NCI-H2081 (cell line): Measurements from ENCODE around the gene RETSAT.
"Not testable (repeated sequence)": the region's sequence is repeated elsewhere in the genome, so short reads cannot be mapped to it uniquely, and the experiment has no call there.

Experiments
- DNase-seq, 2 experiments: peaks; one replicate each; lab custom pipeline; 2025; lab: John Stamatoyannopoulos, UW

RETSAT gene

DNA sequence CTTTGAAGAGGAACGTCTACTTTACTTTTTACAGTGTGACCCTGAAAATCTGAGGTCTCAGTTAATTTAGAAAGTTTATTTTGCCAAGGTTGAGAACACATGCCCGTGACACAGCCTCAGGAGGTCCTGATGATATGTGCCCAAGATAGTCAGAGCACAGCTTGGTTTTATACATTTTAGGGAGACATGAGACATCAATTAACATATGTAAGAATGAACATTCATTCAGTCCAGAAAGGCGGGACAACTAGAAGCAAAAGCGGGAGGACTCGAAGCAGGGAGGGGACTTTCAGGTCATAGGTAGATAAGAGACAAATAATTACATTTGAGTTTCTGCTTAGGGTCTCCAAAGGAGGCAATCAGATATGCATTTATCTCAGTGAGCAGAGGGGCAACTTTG is 23.9 kb upstream of the RETSAT start:
- DNase-seq, result no peak

DNA sequence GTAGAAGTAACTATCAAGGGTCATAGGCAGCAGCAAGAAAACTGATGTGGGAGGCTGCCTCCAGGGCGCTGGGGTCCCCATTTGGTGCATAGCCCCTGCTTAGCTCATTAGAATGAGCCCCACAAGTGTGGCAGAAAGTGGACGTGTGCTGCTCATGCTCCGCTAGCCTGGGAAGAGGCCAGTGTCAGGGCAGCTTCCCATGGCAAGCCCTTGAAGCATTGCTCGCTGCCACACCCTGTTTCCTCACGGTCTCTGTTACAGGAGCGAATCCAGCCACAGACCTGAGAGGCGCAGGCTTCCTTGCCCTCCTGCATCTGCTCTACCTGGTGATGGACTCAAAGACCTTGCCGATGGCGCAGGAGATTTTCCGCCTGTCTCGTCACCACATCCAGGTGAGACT is 22.8 kb upstream of the RETSAT start:
- no peak for DNase-seq

DNA sequence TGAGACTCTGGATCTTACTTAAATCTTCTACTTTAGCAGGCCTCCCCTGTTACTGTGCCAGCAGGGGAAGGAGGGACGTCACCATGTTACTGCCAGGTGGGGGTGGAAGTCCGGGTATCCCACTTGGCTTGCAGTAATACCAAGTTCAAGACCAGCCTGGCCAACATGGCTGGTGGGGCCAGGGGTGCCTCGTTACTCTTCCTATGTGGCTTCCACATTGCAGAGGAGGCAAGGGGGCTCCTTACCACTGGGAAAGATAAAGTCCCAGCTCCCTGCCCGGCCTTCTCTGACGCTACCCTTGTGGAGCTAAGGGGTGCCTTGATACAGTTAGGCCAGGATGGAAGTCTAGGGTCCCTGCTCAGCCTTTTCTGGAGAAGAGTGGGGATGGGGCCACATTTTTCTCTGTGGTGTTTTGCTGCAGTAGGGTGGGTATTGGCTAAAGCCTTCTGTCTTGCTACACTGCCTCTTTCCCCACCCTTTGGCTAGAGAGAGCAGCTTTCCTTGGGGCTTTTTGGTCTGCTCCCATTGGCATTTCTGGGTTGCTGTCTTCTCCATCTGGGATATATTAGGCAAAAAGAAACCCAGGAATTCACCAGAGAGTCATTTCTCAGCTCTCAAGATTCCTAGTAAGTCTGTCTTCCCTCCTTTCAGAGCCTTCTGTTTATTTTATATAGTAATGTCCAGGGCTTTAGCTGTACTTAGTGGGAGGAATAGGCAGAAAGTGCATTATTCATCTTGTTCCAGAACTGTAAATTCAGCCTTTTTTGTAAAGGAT is 22.1 kb upstream of the RETSAT start:
- no peak for DNase-seq

DNA sequence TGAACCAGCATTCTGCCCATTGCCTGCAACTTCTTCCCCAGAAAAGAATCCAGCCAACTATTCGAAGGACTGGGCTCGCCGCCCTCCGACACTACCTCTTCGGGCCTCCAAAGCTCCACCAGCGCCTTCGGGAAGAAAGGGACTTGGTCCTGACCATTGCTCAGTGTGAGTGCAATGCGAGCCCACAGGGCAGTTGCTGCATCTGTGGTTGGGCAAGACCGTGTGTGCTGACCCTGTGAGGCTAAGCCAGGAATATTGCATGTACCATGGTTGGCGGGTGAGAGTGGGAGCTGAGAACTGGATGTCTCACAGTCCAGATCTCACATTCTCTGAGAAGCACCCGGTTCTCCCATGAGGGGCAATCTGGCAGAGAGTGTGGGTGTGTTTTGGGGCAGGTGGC is 16.7 kb upstream of the RETSAT start:
- DNase-seq, result no peak

DNA sequence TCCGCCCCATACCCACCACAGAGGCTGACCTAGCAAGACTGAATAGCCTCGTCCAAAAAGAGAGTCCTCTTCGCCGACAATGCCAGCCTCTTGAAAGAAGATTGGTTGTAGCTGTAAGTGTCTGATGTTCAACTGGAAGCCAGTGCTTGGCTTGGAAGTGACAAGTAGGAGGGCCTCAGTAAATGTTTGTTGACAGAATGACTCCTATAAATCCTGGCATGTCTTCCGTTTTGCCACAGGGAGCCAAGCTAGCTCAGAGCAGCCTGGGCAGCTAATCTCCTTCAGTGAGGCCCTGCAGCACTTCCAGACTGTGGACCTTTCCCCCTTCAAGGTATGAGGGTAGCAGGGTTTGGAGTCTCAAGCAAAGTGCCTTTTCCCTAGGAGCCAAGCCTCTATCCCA is 15.2 kb upstream of the RETSAT start:
- peak in 1 of 2 experiments; percentile 35 for DNase-seq

DNA sequence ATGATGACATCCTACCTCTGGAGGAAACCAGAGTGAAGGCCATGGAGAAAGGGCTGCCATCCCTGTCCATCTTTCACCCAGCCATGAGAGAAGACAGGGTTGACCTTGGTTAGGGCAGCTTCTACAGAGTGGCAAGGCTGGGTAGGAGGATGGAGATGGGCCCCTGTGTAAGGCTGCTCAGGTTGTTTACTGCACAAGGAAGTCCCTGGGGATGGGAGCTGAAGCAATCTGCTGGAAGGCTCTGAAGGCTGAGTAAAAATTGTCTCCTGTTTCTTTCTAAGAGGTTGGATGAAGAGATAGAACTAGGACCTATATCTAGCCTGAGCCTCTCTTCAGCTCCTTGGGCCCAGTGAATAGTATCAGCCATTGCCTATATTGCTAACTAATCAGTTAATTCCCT is 14.6 kb upstream of the RETSAT start:
- no peak for DNase-seq

DNA sequence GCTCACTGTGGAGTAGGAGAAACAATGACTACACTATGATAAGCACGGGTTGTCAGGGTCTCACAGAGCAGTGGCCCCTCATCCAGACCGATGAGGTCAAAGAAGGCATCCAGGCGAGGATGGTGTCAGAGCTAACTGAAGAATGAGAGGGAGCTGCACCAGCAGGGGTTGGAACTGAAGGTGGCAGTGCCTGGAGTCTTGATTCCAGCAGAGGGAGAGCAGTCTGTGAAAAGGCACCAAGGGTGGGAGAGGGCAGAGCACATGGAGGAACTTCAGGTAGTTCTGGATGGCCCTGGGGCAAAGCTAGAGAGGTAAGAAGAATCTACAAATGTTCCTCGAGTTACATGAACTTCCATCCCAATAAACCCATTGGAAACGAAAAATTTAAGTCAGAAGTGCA is 12.9 kb upstream of the RETSAT start:
- no peak for DNase-seq

DNA sequence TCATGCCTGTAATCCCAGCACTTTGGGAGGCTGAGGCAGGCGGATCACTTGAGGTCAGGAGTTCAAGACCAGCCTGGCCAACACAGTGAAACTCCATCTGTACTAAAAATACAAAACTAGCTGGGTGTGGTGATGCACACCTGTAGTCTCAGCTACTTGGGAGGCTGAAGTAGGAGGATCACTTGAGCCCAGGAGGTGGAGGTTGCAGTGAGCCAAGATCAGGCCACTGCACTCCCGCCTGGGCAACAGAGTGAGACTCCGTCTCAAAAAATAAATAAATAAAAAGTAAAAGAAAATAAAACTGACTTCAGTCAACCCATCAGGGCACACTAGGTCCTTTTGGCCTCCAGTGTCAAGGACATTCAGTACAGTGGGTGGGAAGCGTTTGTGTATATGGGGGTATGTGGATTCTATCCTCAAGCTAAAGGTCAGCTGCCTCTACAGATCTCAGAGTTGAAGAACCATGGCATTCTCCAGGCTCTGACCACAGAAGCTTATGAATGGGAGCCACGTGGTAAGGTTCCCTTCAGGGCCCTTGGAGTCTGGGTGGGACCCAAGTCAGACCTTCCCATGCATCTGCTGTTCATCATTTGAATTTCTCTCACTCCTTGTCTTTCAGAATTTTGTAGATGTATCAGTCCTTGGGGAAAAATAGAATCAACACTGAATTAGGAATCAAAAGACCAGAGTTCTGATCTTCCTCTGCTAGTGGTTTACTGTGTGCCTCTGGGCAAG is 8.5 kb upstream of the RETSAT start:
- DNase-seq, result not testable (repeated sequence)

DNA sequence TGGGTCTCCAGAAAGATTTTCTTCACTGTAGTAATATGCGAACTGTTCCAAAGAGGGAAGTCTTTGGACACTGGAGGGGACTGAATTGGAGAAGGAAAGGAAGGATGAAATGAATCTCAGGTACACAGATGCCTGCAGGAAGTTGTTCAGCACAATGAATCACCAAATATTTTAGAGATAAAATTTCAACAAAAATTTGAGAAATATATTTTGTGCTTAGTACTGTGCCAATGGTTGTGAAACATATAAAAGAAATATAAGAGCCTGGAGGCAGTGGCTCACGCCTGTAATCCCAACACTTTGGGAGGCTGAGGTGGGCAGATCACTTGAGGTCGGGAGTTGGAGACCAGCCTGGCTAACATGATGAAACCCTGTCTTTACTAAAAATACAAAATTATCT is 3.4 kb upstream of the RETSAT start:
- no peak for DNase-seq

DNA sequence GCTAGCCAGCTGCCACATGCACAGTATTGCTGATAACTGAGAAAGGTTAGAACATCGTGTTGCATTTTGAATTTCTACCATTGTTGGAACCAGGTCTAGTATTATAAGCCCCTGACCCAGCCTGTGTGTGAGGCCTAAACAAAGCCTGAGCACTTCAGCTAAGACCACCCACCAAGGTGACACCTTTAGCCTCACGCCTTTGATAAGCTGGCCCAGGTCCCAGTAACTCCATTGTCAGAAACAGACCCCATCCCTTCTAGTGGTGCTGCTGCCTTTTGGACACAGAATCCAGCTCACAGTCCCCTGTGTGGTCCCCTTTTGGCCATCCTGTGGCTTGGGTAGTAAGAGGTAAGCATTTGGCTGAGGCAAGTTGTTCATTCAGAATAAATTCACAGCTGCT is 1.9 kb upstream of the RETSAT start:
- DNase-seq, result no peak

DNA sequence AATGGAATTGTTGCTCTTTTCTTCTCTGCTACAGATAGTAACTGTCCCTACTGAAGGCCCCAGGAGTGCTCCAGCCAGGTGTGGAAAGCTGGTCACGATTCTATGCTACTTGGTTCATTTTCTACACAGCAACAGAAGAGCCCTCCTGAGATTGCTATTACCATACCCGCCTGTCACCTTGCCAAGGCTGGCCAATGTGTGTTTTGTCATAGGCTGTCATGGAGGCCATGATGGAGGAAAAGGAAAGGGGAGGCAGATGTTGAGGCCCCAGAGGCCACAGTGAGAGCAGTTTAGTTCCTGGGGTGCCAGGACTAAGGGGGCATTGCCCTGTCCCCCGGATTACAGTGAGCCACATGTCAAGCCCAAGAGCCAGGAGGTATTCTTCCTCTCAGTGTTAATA is 1.2 kb upstream of the RETSAT start:
- no peak for DNase-seq

DNA sequence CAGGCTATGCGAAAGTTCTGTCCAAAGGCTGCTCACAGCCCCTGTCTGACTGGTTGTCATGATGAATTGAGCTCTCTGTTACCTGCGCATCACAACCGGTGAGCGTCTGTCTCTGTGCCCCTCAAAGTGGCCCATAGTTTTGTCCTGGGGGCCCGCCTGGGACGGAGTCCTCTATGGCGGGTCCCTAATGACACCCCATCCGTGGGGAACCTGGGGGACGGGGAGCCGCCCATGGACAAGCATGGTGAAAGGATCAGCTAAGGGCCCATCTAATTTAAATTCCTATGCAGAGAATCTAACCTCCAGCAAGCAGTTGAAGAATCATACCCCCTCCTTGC is 714 bp upstream of the RETSAT start:
- DNase-seq, result no peak

DNA sequence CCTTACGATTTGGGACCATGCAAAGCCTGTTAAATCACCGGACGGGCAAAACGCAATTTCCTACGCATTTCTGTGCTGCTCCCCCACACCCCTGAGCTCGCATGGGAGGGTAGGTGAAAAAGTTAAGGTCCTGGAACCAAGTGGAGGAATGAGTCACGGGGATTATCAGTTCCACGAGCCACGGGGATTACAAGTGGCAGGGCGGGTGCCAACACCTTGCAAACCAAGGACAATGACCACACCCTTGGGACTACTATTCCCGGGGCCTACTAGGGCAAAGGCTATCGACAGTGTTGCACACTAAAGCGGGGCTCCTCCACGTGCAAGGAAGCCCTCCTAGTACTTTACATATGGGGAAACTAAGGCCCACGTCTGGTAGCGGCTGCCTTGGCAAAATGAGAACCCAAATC is 447 bp downstream of the RETSAT start:
- no peak for DNase-seq

DNA sequence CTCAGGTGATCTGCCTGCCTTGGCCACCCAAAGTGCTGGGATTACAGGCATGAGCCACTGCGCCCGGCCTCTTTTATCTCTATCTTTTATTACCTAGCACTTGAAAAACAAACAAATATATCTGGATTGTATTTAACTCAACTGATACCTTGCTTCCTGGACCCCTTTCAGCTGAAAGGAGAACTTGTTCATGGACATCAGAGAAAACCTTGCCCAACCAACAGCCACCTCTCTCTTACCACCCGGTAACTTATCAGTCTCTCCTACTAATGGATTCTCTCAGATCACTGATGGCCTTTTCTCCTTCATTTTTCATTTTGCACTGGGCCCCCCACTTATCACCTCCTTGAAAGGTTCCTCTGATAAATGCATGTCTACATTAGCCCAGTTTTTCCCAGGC is 6.7 kb downstream of the RETSAT start:
- DNase-seq, result no peak

DNA sequence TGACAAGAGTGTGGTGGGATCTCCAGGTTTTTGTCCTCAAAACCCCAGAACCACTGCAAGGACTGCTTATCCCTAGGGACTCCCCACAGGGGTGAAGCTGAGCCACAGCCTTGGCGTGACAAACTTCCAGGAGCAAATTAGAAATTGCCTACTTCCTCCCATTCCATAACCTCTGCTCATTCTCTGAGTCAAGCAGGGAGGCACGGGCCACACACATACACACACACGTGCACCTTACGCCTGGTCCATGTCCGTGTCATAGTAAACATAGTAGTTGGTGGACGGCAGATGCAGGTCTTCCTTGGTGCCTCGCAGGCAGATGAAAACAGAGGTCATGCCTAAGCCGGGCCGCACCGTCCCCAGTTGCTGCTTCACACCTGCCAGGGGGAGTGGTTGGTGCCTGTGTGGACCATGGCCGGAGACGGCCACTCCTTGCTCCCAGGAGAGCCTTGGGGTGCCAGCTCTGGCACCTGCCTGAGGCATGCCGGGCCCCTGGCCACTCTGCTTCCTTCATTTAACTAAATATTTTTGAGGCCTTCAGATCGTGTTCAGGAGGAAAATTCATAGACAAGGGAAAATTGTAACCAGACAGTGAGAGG is 9.9 kb downstream of the RETSAT start:
- no peak for DNase-seq

DNA sequence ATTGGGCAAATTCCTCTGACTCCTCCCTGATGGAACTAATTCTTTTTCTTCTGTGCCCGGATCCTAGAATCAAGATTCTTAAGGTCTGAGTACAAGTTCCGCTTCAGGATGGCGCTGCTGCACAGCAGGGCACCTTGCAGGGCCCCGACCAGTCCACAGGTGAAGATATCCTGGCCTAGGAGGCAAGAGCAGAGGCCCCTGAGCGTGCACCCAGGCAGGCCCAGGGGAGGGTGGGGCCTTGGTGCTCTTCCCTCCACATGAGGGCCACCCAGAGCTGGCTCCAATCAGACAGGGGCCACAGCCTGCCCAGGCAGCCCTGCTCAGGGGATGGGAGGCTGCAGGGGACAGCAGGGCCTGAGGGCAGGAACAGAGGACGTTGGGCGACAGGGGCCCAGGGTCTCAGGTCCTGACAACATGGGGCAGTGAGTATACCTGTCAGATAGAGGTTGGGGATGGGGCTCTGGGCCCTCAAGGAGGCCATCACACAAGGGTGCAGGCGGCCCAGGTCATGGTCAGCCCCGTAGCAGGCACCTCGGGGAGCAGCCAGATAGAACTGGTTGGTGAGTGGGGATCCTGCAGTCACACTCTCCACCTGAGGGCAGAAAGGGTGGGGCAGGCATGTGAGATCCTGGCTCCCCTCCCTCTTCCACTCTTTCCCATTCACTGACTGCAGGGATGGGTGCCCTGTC is 11.0 kb downstream of the RETSAT start:
- DNase-seq, result not testable (repeated sequence)

DNA sequence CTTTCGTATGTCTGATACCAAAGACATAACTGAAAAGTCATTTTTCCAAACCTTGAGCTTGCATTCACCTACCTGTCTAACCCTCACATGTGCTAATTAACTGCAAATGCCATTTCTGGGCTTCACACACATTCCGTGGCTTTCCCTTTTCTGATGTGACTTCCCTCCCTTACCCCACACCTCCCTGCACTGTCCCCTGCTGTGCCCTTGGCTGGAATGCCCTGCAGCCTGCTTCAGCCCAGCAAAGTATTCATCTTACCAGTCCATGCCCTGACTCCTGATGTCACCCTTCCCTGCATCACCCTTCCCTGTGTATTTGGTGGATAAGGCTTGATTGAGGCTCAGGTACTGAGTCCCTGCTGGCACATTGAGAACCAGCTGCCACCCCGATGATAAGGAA is 12.2 kb downstream of the RETSAT start:
- DNase-seq, result no peak

DNA sequence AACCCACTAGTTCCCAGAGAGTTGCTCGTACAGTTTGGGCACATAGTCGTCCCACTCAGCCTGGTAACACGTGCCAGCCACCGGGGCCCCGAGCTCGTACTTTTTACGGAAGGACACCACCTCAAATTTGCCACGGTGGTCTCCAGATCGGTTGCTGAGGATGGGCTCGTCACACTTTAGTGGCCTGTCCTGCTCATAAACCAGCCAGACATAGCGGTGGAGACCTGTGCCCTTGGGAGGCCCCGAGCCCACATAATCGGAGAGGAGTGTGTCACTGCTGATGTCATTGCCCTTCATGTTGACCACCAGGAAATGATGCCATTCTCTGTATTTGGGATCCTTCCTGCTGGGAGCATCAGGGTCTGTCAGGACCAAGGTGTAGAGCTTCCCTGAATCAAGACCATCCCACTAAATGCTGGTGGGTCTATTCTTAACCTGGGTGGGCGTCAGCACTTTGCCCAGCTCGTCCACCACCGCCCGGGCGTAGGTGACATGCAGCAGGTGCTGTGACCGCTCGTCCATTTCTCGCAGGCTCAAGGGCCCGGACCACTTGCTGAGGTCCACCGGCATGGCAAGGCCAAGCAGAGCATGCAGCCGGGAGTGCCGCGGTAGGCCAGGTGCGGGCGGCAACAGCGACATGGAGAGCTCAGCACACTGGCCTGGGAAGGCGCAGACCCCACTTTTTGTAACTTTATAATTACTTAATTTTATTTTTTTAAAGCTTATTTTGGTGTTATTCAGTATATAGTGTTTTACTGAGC is 12.9 kb downstream of the RETSAT start:
- no peak for DNase-seq

DNA sequence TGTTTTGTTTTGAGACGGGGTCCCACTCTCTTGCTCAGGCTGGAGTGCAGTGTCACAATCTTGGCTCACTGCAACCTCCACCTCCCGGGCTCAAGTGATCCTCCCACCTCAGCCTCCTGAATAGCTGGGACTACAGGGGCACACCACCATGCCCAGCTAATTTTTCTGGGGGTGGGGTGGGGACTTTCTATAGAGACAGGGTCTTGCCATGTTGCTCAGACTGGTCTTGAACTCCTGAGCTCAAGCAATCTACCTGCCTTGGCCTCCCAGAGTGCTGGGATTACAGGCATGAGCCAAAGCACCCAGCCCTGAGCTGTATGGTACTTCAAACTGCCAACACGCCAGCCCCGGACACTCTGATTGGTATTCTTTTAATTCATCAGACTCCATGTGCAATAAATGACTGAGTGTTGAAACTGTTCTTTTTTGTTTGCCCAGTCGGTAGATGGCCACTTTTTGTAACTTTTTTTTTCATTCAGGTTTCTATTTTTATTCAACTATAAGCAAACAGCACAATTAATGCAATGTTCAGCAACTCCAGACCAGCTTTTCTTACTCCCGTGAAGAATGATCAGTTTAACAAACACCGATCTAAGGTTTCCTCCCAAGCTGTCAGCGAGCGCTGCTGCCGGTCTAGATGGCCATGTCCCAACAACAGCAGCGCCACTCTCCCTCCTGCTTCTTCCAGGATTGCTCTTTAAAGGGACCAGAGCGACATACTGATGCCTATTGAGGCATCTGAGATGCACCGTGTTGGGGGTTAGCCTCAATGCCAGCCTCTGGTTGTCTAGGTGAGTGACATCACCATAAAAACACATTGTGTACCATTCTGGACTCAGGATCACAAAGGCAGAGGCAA is 14.1 kb downstream of the RETSAT start:
- no peak for DNase-seq

DNA sequence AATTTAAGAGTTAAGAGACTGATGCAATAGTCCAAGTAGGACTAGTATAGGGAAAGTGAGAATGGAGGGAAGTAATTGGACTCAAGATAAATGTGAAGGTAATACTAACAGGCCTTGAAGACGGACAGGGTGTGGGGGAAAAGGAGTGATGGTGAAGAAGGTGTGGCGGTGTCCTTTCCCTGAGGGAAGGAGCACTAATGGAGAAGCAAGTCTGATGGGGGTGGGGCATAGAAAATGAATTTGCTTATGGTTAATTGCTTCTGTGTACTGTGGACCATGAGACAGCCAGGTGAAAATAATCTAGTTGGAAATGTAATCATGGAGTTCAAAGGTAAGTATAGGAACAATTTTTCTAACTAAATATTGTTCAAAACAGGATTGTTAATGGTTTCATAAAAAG is 19.4 kb downstream of the RETSAT start:
- DNase-seq, result no peak

DNA sequence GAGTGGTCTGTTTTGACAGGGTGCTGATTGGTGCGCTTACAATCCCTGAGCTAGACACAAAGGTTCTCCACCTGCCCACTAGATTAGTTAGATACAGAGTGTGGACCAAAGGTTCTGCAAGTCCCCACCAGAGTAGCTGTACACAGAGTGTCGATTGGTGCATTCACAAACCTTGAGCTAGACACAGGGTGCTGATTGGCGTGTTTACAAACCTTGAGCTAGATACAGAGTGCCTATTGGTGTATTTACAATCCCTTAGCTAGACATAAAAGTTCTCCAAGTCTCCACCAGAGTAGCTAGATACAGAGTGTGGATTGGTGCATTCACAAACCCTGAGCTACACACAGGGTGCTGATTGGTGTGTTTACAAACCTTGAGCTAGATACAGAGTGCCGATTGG is 20.5 kb downstream of the RETSAT start:
- not testable (repeated sequence) for DNase-seq
